GM06990 (cell line): ENCODE measurements around the gene KCNA2.

Source experiments
- DNase-seq: peaks from one replicate; pipeline ENCODE4 v3.0.0-alpha.2; 2011; ENCODE audit not compliant: insufficient read length; ENCODE audit errors: extremely low read depth
- H3K27me3 ChIP-seq: replicated peaks from 2 replicates; pipeline ENCODE4 v1.6.0; 2011; ENCODE audit warnings: low read length; ENCODE audit not compliant: control insufficient read depth, insufficient read depth
- H3K36me3 ChIP-seq: 2 replicates; pipeline ENCODE4 v1.5.1; 2011; ENCODE audit warnings: low read length; ENCODE audit not compliant: control insufficient read depth, insufficient read depth
- H3K4me3 ChIP-seq: replicated peaks from 2 replicates; pipeline ENCODE4 v1.5.1; 2011; ENCODE audit warnings: low read depth, mild to moderate bottlenecking, control low read depth, low read length
- CTCF ChIP-seq: IDR thresholded peaks from 2 replicates; pipeline ENCODE4 v1.5.1; 2011; ENCODE audit warnings: low read length, control low read depth, mild to moderate bottlenecking, inconsistent platforms; ENCODE audit not compliant: insufficient read depth, poor library complexity, severe bottlenecking

The KCNA2 gene

GRCh38 chr1:110633646-110634030, 27.5 kb upstream of the KCNA2 start:
- H3K4me3 ChIP-seq, result no peak overlapping the region
- no peak for TF ChIP-seq CTCF
- no peaks in the 10 kb centered on the region for H3K27me3 ChIP-seq
- no peaks in the 10 kb centered on the region for H3K36me3 ChIP-seq
- DNase-seq, result no peak

GRCh38 chr1:110631836-110632620, 25.9 kb upstream of the KCNA2 start:
- no peak for TF ChIP-seq CTCF
- DNase-seq, result no peak
- H3K4me3 ChIP-seq, result peak overlapping the region; percentile 32

DNA sequence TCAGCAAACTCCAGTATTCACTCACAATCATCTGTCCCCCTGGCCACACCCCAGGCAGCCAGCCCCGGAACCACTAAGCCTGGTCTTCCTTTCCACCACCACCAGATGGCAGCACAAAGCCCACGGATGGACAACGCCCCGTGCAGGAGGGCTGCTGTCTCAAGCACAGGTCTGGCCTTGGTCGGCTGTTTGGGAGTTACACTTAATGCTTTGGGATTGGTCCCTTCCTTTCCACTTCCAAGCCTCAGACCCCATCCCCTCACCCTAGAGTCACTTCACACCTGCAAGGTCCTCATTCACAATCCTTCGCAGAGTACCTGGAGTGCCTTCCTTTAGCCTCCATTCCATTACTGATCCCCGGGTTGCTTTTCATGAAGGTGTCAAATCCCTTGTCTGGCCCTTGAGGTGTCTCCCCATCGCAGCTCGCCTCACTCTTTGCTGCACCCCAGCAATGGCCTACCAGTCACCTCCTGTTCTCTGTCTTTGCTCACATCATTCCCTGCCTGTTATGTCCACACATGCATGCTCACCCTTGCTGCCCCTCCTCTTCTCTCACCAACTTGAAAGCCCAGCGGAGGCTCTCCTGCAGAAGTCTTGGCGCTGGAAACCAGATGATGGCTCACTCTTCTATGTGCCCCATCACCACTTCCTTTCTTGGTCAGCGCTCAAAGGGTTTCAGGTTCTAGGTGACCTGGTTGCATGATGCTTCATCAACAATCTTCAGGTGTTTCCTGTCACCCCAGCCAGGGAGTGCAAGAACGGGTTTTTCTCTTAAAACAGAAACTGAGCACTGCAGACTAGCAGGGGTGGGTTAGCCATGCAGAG, 24.9 kb upstream of the KCNA2 start:
- H3K36me3 ChIP-seq, result no peaks in the 10 kb centered on the region
- peak; percentile 72 for DNase-seq
- TF ChIP-seq CTCF, result peak; percentile 85
- peak overlapping the region; percentile 31 for H3K4me3 ChIP-seq
- no peaks in the 10 kb centered on the region for H3K27me3 ChIP-seq

More at GRCh38 chr1:110631836-110632620, 25.9 kb upstream of the KCNA2 start:
- Histone ChIP-seq H3K27me3 (no peaks in the 10 kb centered on the region), H3K36me3 (no peaks in the 10 kb centered on the region)

DNA sequence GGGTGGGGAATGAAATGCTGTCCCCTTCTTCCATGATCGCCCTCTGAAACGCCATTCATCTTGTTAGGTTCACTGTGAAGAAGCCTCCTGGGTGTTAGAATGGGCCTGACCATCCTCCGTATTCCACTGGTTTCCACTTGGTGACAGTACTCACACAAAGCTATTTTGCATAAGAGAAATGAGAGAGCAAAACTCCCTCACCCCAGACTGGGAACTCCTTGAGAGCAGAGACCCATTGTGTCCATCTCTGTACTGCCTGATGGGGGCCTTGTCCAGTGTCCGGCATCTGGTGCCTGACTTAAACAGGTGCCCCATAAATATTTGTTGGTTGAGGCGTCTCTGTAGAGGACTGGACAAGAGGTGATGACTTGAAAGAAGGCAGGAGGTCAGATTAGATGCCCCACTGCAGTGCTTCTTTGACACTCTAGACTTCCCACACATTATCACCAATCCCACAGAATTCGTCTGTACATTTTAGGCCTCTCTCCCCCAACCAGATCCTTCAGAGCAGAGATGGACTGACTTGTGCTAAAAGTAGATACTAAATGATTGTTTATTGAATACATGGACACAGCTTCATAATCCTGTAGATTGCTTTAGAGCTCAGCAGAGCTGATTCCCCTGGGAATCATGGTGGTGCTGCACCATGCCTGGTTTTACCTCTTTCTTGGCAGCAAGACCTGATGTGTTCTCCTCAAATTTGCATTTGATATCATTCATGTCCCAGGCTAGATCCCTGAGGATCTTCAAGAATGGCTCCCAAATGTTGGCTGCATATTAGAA, 22.4 kb upstream of the KCNA2 start:
- TF ChIP-seq CTCF, result no peak
- Histone ChIP-seq H3K4me3 (no peak overlapping the region), H3K36me3 (no peaks in the 10 kb centered on the region), H3K27me3 (no peaks in the 10 kb centered on the region)
- no peak for DNase-seq

GRCh38 chr1:110627764-110628163, 21.6 kb upstream of the KCNA2 start:
- no peak for DNase-seq
- no peak overlapping the region for H3K4me3 ChIP-seq
- no peaks in the 10 kb centered on the region for H3K36me3 ChIP-seq
- no peak for TF ChIP-seq CTCF
- H3K27me3 ChIP-seq, result no peaks in the 10 kb centered on the region
